CD14-positive monocyte (primary cell): ENCODE measurements around the gene SLC30A10. TPM values are rescaled to one million over a fixed set of nuclear protein-coding genes. Genes with fewer than 3 reads are reported as not detected.

Experiments
- DNase-seq, 3 donors: peaks; one replicate each; pipeline ENCODE4 v3.0.0-alpha.2; 2011 to 2022
- H2AFZ ChIP-seq: 2 replicates; pipeline ENCODE4 v1.6.0; 2012; ENCODE audit warnings: mild to moderate bottlenecking, low read depth, low read length, inconsistent platforms; ENCODE audit not compliant: insufficient read depth, poor library complexity, severe bottlenecking
- H3K27ac ChIP-seq, 2 donors: 1 replicate in 1 of 2; 2 replicates in 1 of 2; pipeline ENCODE4 v1.5.1; 2012 to 2013; ENCODE audit warnings: low read length in 2 of 2, control low read depth in 1 of 2, inconsistent platforms in 1 of 2, low read depth in 1 of 2, mild to moderate bottlenecking in 1 of 2
- H3K27me3 ChIP-seq, 2 donors: one replicate each; pipeline versions ENCODE4 v1.6.0 to v1.6.1; 2011 to 2013; ENCODE audit warnings: low read length in 2 of 2; ENCODE audit not compliant: control insufficient read depth in 2 of 2, insufficient read depth in 2 of 2
- H3K36me3 ChIP-seq, 2 donors: replicated peaks in 1 of 2; 1 replicate in 1 of 2; 2 replicates in 1 of 2; pipeline versions ENCODE4 v1.5.1 to v1.6.1; 2012 to 2013; ENCODE audit warnings: low read length in 2 of 2, control low read depth in 1 of 2, inconsistent platforms in 1 of 2, mild to moderate bottlenecking in 1 of 2; ENCODE audit not compliant: insufficient read depth in 2 of 2, control insufficient read depth in 1 of 2
- H3K4me1 ChIP-seq, 2 donors: 1 replicate in 1 of 2; 2 replicates in 1 of 2; pipeline versions ENCODE4 v1.5.1 to v1.6.1; 2012 to 2013; ENCODE audit warnings: low read length in 2 of 2, control low read depth in 1 of 2, inconsistent platforms in 1 of 2, mild to moderate bottlenecking in 1 of 2, moderate library complexity in 1 of 2; ENCODE audit not compliant: insufficient read depth in 2 of 2, control insufficient read depth in 1 of 2
- H3K4me2 ChIP-seq: replicated peaks from 2 replicates; pipeline ENCODE3; 2012; ENCODE audit warnings: low read length, moderate library complexity, mild to moderate bottlenecking; ENCODE audit not compliant: poor library complexity, severe bottlenecking; ENCODE audit errors: extremely low read depth
- H3K4me3 ChIP-seq, 3 experiments: fragments of 200-600 bp in 1 of 3; sonication (generic) in 1 of 3; replicated peaks in 1 of 3; 1 replicate in 2 of 3; 2 replicates in 1 of 3; pipeline ENCODE4 v1.5.1; 2011 to 2013; ENCODE audit warnings: low read length in 3 of 3, mild to moderate bottlenecking in 3 of 3, control low read depth in 2 of 3, low read depth in 2 of 3, inconsistent platforms in 1 of 3, moderate library complexity in 1 of 3
- H3K79me2 ChIP-seq: 2 replicates; pipeline ENCODE4 v1.6.0; 2012; ENCODE audit warnings: mild to moderate bottlenecking, control low read depth, inconsistent platforms, low read length, moderate library complexity; ENCODE audit not compliant: insufficient read depth
- H3K9ac ChIP-seq: 2 replicates; pipeline ENCODE4 v1.6.0; 2017; ENCODE audit warnings: low read length, mild to moderate bottlenecking; ENCODE audit not compliant: insufficient read depth, poor library complexity, severe bottlenecking
- H3K9me3 ChIP-seq, 2 donors: replicated peaks in 1 of 2; 1 replicate in 1 of 2; 2 replicates in 1 of 2; pipeline versions ENCODE4 v1.5.1 to v1.6.1; 2012 to 2013; ENCODE audit warnings: low read length in 2 of 2, control low read depth in 1 of 2; ENCODE audit not compliant: control insufficient read depth in 1 of 2, insufficient read depth in 1 of 2
- H4K20me1 ChIP-seq: 2 replicates; pipeline ENCODE4 v1.6.0; 2012; ENCODE audit warnings: mild to moderate bottlenecking, low read length, control low read depth, moderate library complexity; ENCODE audit not compliant: insufficient read depth
- H3K27ac Mint-ChIP-seq, 7 donors: one replicate each; pipeline ENCODE4 v1.8.0; 2020; ENCODE audit warnings: mild to moderate bottlenecking in 7 of 7, mixed read lengths in 7 of 7, moderate library complexity in 6 of 7, inconsistent platforms in 2 of 7
- H3K27me3 Mint-ChIP-seq, 3 donors: one replicate each; pipeline ENCODE4 v1.8.0; 2021 to 2022; ENCODE audit warnings: low read depth in 3 of 3, mild to moderate bottlenecking in 3 of 3, mixed read lengths in 3 of 3, moderate library complexity in 3 of 3, inconsistent platforms in 1 of 3
- H3K36me3 Mint-ChIP-seq, 2 donors: one replicate each; pipeline ENCODE4 v1.8.0; 2020; ENCODE audit warnings: mixed read lengths in 2 of 2, inconsistent platforms in 1 of 2, mild to moderate bottlenecking in 1 of 2
- H3K4me1 Mint-ChIP-seq: one replicate; pipeline ENCODE4 v1.8.0; 2020; ENCODE audit warnings: mild to moderate bottlenecking, mixed read lengths
- H3K4me3 Mint-ChIP-seq, 2 donors: one replicate each; pipeline ENCODE4 v1.8.0; 2020; ENCODE audit warnings: mild to moderate bottlenecking in 2 of 2, mixed read lengths in 2 of 2, moderate library complexity in 1 of 2
- H3K9me3 Mint-ChIP-seq, 7 donors: one replicate each; pipeline ENCODE4 v1.8.0; 2020 to 2022; ENCODE audit warnings: mixed read lengths in 7 of 7, mild to moderate bottlenecking in 6 of 7, moderate library complexity in 6 of 7, inconsistent platforms in 2 of 7
- CTCF ChIP-seq: fragments of 200-600 bp; IDR thresholded peaks from one replicate; pipeline ENCODE4 v1.8.0; 2022; ENCODE audit warnings: antibody characterized with exemption, mild to moderate bottlenecking
- WGBS: methylation state at CpG from one replicate; pipeline ENCODE4 v1.1.5; 2013; ENCODE audit warnings: missing lambda C conversion rate; ENCODE audit not compliant: insufficient coverage; 5-methylcytosine and 5-hydroxymethylcytosine counted together
- intact Hi-C, 2 donors: fragments of 100-400 bp; cut with micrococcal nuclease; formaldehyde crosslinking; loops; one replicate each; pipeline versions ENCODE4 v1.15.0 to v1.15.1; 2023
- polyA plus RNA-seq, 3 donors: library from polyadenylated mRNA; depleted of rRNA in 1 of 3; unstranded in 2 of 3; stranded (reverse) in 1 of 3; fragments of 300-500 nt in 2 of 3; fragments of >200 nt in 1 of 3; fragmentation: Illumina TruSeq in 2 of 3; gene quantifications; 1 replicate in 2 of 3; 2 replicates in 1 of 3; pipeline ENCODE4 v1.2.3, GENCODE V29; 2012 to 2021

Gene SLC30A10
- polyA plus RNA-seq, 3 donors, result not detected

DNA sequence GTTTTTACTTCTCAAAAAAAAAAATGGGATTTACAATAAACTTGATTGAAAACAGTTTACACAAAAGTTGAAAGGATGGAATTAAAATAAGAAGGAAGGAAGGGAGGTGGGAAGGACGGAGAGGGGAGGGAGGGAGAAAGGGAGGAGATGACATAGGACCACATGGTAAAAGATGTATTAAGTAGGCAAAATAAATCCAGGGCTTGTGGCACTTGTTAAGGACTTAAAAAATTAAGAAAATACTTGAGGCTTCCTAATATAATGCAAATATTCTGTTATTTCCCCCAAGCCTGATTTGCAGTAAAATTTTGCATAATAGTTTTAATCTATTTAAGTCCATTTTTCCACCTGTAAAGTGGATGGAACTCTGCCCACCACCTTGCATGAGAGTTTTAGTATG lies 27.5 kb downstream of the SLC30A10 start:
- Histone ChIP-seq H3K9me3 (no peaks in the 10 kb centered on the region), H3K4me1 (no peaks in the 10 kb centered on the region), H2AFZ (no peak overlapping the region), H3K36me3 (no peaks in the 10 kb centered on the region), H3K27me3 (no peaks in the 10 kb centered on the region), H3K79me2 (no peaks in the 10 kb centered on the region), H4K20me1 (no peaks in the 10 kb centered on the region), H3K27ac (no peak overlapping the region), H3K4me3 (no peak overlapping the region), H3K9ac (no peak overlapping the region), H3K4me2 (no peak overlapping the region)
- Mint-ChIP-seq H3K9me3 (peaks cover 0 to 3% (median 0%) of the 10 kb centered on the region in 7 donors), H3K4me3 (no peak overlapping the region), H3K36me3 (no peaks in the 10 kb centered on the region), H3K4me1 (peaks cover 2% of the 10 kb centered on the region), H3K27me3 (peaks cover 3 to 5% (median 5%) of the 10 kb centered on the region in 3 donors), H3K27ac (no peak overlapping the region)
- no peak for TF ChIP-seq CTCF
- no peak for DNase-seq
- no CpG with 5 or more reads among the region's 1 CpG for WGBS
- intact Hi-C loops, result no loop called here

GRCh38 chr1:219900201-219900600 lies 28.2 kb downstream of the SLC30A10 start:
- Histone ChIP-seq H3K4me2 (no peak overlapping the region), H3K4me1 (no peaks in the 10 kb centered on the region), H3K27me3 (peaks cover 0 to 3% of the 10 kb centered on the region in 2 donors), H2AFZ (no peak overlapping the region), H3K27ac (no peak overlapping the region), H3K9ac (no peak overlapping the region), H3K4me3 (no peak overlapping the region), H3K79me2 (no peaks in the 10 kb centered on the region), H3K36me3 (no peaks in the 10 kb centered on the region), H3K9me3 (no peaks in the 10 kb centered on the region), H4K20me1 (no peaks in the 10 kb centered on the region)
- no peak overlapping the region for H3K4me3 Mint-ChIP-seq
- peaks cover 3 to 5% (median 5%) of the 10 kb centered on the region in 3 donors for H3K27me3 Mint-ChIP-seq
- no peaks in the 10 kb centered on the region for H3K36me3 Mint-ChIP-seq
- intact Hi-C loops, result no loop called here
- no CpG with 5 or more reads among the region's 1 CpG for WGBS
- DNase-seq, result no peak
- peaks cover 0 to 5% (median 0%) of the 10 kb centered on the region in 7 donors for H3K9me3 Mint-ChIP-seq
- peaks cover 2% of the 10 kb centered on the region for H3K4me1 Mint-ChIP-seq
- no peak overlapping the region for H3K27ac Mint-ChIP-seq
- TF ChIP-seq CTCF, result no peak
